K562 (cell line): Measurements from ENCODE around the gene LRRC43.

Experiments
- CBX3 ChIP-seq, 2 experiments: IDR thresholded peaks; 1 replicate in 1 of 2; 2 replicates in 1 of 2; pipeline ENCODE4 v1.6.1; 2012; ENCODE audit warnings: inconsistent platforms in 2 of 2, low read length in 2 of 2, borderline replicate concordance in 1 of 2, control low read depth in 1 of 2
- CEBPB ChIP-seq: fragments of 450-650 bp; IDR thresholded peaks from 2 replicates; pipeline ENCODE4 v1.6.1; 2016; ENCODE audit warnings: missing genetic modification characterization, missing compliant biosample characterization
- CREBBP ChIP-seq: IDR thresholded peaks from one replicate; pipeline ENCODE4 v1.6.1; 2012; ENCODE audit warnings: low read depth, mild to moderate bottlenecking, control low read depth, inconsistent platforms, low read length
- DPF2 ChIP-seq: fragments of 450-650 bp; IDR thresholded peaks from 2 replicates; pipeline ENCODE4 v1.6.1; 2016
- HSF4 ChIP-seq: fragments of 250-450 bp; sonication (Bioruptor Pico); IDR thresholded peaks from 2 replicates; pipeline ENCODE4 v2.1.2; 2022; ENCODE audit warnings: mild to moderate bottlenecking, moderate library complexity, borderline replicate concordance
- RB1 ChIP-seq: fragments of 450-650 bp; IDR thresholded peaks from 2 replicates; pipeline ENCODE4 v1.6.1; 2017; ENCODE audit warnings: low read depth, mild to moderate bottlenecking
- SIX5 ChIP-seq, 2 experiments: IDR thresholded peaks; 2 replicates each; pipeline ENCODE4 v1.6.1; 2011; ENCODE audit warnings: low read length in 2 of 2, borderline replicate concordance in 1 of 2, low read depth in 1 of 2, mild to moderate bottlenecking in 1 of 2, moderate library complexity in 1 of 2; ENCODE audit not compliant: insufficient read depth in 1 of 2

- TF ChIP-seq CREBBP (no peak), SIX5 (IDR thresholded peaks at IDR 0.05; ENCODE audit: borderline replicate concordance in 1 of 2, insufficient read depth in 1 of 2, low read depth in 1 of 2, low read length in 2 of 2) (no peak), DPF2 (no peak), HSF4 (CRISPR knock-in tag) (no peak), CBX3 (IDR thresholded peaks at IDR 0.05; ENCODE audit: borderline replicate concordance in 1 of 2, low read length in 2 of 2) (no peak), CEBPB (no peak), RB1 (no peak)
Observed at GRCh38 chr12:122230798-122231197, 47.9 kb downstream of the LRRC43 start.
